Measurements from ENCODE around the gene BAZ2B. TPM values are rescaled to one million over a fixed set of nuclear protein-coding genes. Genes with fewer than 3 reads are reported as not detected.

Gene BAZ2B
- total RNA-seq, 1 donor from 2014 or later = 69.8 TPM

GRCh38 chr2:159307942-159308341, 308.4 kb downstream of the BAZ2B start:
- no peaks in the 10 kb centered on the region for H3K79me2 ChIP-seq (ENCODE audit: insufficient read depth, low read length)
- no peaks in the 10 kb centered on the region for H4K20me1 ChIP-seq (ENCODE audit: insufficient read depth, low read length)
- H3K9ac ChIP-seq (ENCODE audit: low read length) = no peak overlapping the region
- Mint-ChIP-seq H3K4me1 (ENCODE audit: low read depth, unreplicated experiment) (no peaks in the 10 kb centered on the region), H3K27ac (ENCODE audit: unreplicated experiment) (no peak overlapping the region), H3K27me3 (ENCODE audit: low read depth, unreplicated experiment) (no peaks in the 10 kb centered on the region), H3K4me3 (ENCODE audit: unreplicated experiment) (no peak overlapping the region), H3K36me3 (ENCODE audit: low read depth, unreplicated experiment) (peaks cover 2% of the 10 kb centered on the region), H3K9me3 (ENCODE audit: unreplicated experiment) (peaks cover 4% of the 10 kb centered on the region)
- no peak overlapping the region for H3K4me2 ChIP-seq (ENCODE audit: low read length)
- TF ChIP-seq, protein P1, sequence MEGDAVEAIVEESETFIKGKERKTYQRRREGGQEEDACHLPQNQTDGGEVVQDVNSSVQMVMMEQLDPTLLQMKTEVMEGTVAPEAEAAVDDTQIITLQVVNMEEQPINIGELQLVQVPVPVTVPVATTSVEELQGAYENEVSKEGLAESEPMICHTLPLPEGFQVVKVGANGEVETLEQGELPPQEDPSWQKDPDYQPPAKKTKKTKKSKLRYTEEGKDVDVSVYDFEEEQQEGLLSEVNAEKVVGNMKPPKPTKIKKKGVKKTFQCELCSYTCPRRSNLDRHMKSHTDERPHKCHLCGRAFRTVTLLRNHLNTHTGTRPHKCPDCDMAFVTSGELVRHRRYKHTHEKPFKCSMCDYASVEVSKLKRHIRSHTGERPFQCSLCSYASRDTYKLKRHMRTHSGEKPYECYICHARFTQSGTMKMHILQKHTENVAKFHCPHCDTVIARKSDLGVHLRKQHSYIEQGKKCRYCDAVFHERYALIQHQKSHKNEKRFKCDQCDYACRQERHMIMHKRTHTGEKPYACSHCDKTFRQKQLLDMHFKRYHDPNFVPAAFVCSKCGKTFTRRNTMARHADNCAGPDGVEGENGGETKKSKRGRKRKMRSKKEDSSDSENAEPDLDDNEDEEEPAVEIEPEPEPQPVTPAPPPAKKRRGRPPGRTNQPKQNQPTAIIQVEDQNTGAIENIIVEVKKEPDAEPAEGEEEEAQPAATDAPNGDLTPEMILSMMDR (IDR thresholded peaks at IDR 0.05; ENCODE audit: insufficient read depth, low read depth, low read length) = no peak
- TF ChIP-seq EZH2 (IDR thresholded peaks at IDR 0.05; ENCODE audit: insufficient read depth, low read length) = no peak
- H3K36me3 ChIP-seq (ENCODE audit: insufficient read depth, low read length) = no peaks in the 10 kb centered on the region
- H3K4me3 ChIP-seq (ENCODE audit: insufficient read depth, low read depth, low read length) = no peak overlapping the region
- FAIRE-seq (no peak), DNase-seq (ENCODE audit: low read depth) (no peak)
- no peaks in the 10 kb centered on the region for H3K4me1 ChIP-seq (ENCODE audit: insufficient read depth, low read length)
- H2AFZ ChIP-seq (ENCODE audit: low read depth, low read length) = no peak overlapping the region
- H3K9me3 ChIP-seq (ENCODE audit: insufficient read depth, low read depth, low read length) = no peaks in the 10 kb centered on the region
- no peaks in the 10 kb centered on the region for H3K27me3 ChIP-seq (ENCODE audit: insufficient read depth, low read length)
- H3K27ac ChIP-seq (ENCODE audit: low read depth, low read length) = no peak overlapping the region

DNA sequence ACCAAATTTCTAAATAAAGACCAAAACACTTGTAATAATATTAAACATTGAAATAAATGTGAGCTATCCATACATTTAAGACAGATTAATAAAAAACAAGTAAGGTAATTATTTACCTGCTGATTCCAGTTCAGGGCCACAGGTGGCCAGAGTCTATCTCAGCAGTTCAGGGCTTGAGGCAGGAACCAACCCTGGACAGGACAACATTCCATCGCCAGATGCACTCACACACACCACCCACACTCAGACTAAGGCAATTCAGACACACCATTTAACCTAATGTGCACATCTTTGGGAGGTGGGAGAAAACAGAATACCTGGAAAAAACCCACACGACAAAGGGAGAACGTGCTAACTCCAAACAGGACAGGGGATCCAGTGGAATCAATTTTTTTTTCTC, 315.8 kb downstream of the BAZ2B start:
- Histone ChIP-seq H2AFZ (ENCODE audit: low read depth, low read length) (no peak overlapping the region), H3K36me3 (ENCODE audit: insufficient read depth, low read length) (no peaks in the 10 kb centered on the region), H3K9me3 (ENCODE audit: insufficient read depth, low read depth, low read length) (no peaks in the 10 kb centered on the region), H3K27me3 (ENCODE audit: insufficient read depth, low read length) (no peaks in the 10 kb centered on the region), H4K20me1 (ENCODE audit: insufficient read depth, low read length) (no peaks in the 10 kb centered on the region), H3K4me1 (ENCODE audit: insufficient read depth, low read length) (no peaks in the 10 kb centered on the region), H3K9ac (ENCODE audit: low read length) (no peak overlapping the region), H3K4me2 (ENCODE audit: low read length) (no peak overlapping the region), H3K79me2 (ENCODE audit: insufficient read depth, low read length) (no peaks in the 10 kb centered on the region), H3K4me3 (ENCODE audit: insufficient read depth, low read depth, low read length) (no peak overlapping the region), H3K27ac (ENCODE audit: low read depth, low read length) (no peak overlapping the region)
- FAIRE-seq (no peak), DNase-seq (ENCODE audit: low read depth) (no peak)
- no peaks in the 10 kb centered on the region for H3K27me3 Mint-ChIP-seq (ENCODE audit: low read depth, unreplicated experiment)
- peaks cover 3% of the 10 kb centered on the region for H3K4me1 Mint-ChIP-seq (ENCODE audit: low read depth, unreplicated experiment)
- no peak overlapping the region for H3K27ac Mint-ChIP-seq (ENCODE audit: unreplicated experiment)
- H3K9me3 Mint-ChIP-seq (ENCODE audit: unreplicated experiment) = peaks cover 4% of the 10 kb centered on the region
- no peak overlapping the region for H3K4me3 Mint-ChIP-seq (ENCODE audit: unreplicated experiment)
- TF ChIP-seq, protein P1 (IDR thresholded peaks at IDR 0.05; ENCODE audit: insufficient read depth, low read depth, low read length) = no peak
- TF ChIP-seq EZH2 (IDR thresholded peaks at IDR 0.05; ENCODE audit: insufficient read depth, low read length) = no peak
- H3K36me3 Mint-ChIP-seq (ENCODE audit: low read depth, unreplicated experiment) = no peaks in the 10 kb centered on the region

- H2AFZ ChIP-seq (ENCODE audit: low read depth, low read length) = no peak overlapping the region
- DNase-seq (ENCODE audit: low read depth) = no peak
- no peaks in the 10 kb centered on the region for H3K36me3 ChIP-seq (ENCODE audit: insufficient read depth, low read length)
- no peaks in the 10 kb centered on the region for H3K79me2 ChIP-seq (ENCODE audit: insufficient read depth, low read length)
- no peak overlapping the region for H3K9ac ChIP-seq (ENCODE audit: low read length)
- no peaks in the 10 kb centered on the region for H3K9me3 ChIP-seq (ENCODE audit: insufficient read depth, low read depth, low read length)
- Mint-ChIP-seq H3K27me3 (ENCODE audit: low read depth, unreplicated experiment) (no peaks in the 10 kb centered on the region), H3K9me3 (ENCODE audit: unreplicated experiment) (peaks cover under 1% of the 10 kb centered on the region), H3K4me3 (ENCODE audit: unreplicated experiment) (no peak overlapping the region), H3K27ac (ENCODE audit: unreplicated experiment) (no peak overlapping the region), H3K4me1 (ENCODE audit: low read depth, unreplicated experiment) (peaks cover 3% of the 10 kb centered on the region), H3K36me3 (ENCODE audit: low read depth, unreplicated experiment) (no peaks in the 10 kb centered on the region)
- no peak overlapping the region for H3K27ac ChIP-seq (ENCODE audit: low read depth, low read length)
- no peaks in the 10 kb centered on the region for H3K27me3 ChIP-seq (ENCODE audit: insufficient read depth, low read length)
- no peak overlapping the region for H3K4me3 ChIP-seq (ENCODE audit: insufficient read depth, low read depth, low read length)
- H3K4me2 ChIP-seq (ENCODE audit: low read length) = no peak overlapping the region
- H3K4me1 ChIP-seq (ENCODE audit: insufficient read depth, low read length) = no peaks in the 10 kb centered on the region
- no peaks in the 10 kb centered on the region for H4K20me1 ChIP-seq (ENCODE audit: insufficient read depth, low read length)
- TF ChIP-seq EZH2 (IDR thresholded peaks at IDR 0.05; ENCODE audit: insufficient read depth, low read length) = no peak
- TF ChIP-seq, protein P1 (IDR thresholded peaks at IDR 0.05; ENCODE audit: insufficient read depth, low read depth, low read length) = no peak
- no peak for FAIRE-seq
Measured at GRCh38 chr2:159298967-159299366, 317.4 kb downstream of the BAZ2B start.

Data from astrocyte (in vitro differentiated cells and primary cell).